ENCODE results near the gene TAF11L3. TPM values are rescaled to one million over a fixed set of nuclear protein-coding genes. Genes with fewer than 3 reads are reported as not detected.
"Not testable (repeated sequence)": the region's sequence is repeated elsewhere in the genome, so short reads cannot be mapped to it uniquely, and the experiment has no call there.

TAF11L3 gene
- total and polyA plus RNA-seq, 4 donors = not detected

DNA sequence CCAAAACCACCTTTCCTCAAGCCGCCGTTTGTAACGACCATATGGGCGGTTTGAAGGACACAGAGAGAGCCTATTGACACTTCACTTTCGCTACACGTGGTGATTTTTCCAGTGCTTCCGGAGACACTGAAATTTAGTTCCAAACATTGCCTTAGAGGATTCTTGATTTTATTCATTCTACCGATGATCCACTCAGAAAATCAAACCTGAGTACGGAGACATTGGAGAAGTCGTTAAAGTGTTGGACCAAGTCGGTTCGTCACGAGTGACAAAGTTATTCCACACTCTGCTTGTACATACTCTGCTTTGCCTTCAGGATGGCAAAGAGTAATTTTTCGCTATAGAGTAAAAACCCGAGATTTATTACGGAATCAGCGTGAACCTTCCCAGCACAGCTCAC is 8.3 kb downstream of the TAF11L3 start:
- intact Hi-C loops (cut with DNase I); H3K9me3 ChIP-seq (ENCODE audit: control insufficient read depth, low read length); H3K4me1 ChIP-seq (ENCODE audit: control insufficient read depth in 1 of 2, insufficient read depth in 2 of 2, low read length in 2 of 2); H3K27me3 ChIP-seq (ENCODE audit: control insufficient read depth in 1 of 2, insufficient read depth in 2 of 2, low read length in 1 of 2); H3K36me3 ChIP-seq (ENCODE audit: control insufficient read depth in 1 of 2, insufficient read depth in 2 of 2, low read length in 1 of 2); H3K27ac ChIP-seq (ENCODE audit: low read depth in 1 of 2, low read length in 2 of 2); H3K4me3 ChIP-seq (ENCODE audit: low read length in 2 of 2); ATAC-seq (ENCODE audit: low FRiP score): not testable (repeated sequence)
- DNase-seq = peak; percentile 59 to 76
- WGBS, 2 donors = 92 to 95% methylated on average over 9 of the region's 17 CpGs

DNA sequence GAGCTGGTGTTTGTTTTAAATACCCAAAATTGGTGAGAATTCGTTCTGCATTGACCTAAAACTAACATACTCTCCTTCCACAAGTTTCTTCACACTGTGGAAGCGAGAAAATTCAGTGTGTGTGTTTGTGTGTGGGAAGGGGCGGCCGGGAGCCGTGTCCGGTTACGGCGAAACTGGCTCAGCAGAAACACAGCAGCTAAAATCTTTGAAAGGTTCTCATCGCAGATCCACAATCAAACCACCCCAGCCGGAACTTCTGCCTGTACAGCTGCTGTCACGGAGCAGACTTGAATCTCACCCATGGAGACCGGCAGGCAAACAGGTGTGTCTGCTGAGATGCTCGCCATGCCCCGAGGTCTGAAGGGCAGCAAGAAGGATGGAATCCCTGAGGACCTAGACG is 10.2 kb downstream of the TAF11L3 start, which contains the start of gene TAF11L6:
Gene TAF11L6, plus strand, starts transcription at position 301 of the 400 bp plus-strand sequence.
- H3K4me3 ChIP-seq (ENCODE audit: low read length in 2 of 2); intact Hi-C loops (cut with DNase I); H3K27ac ChIP-seq (ENCODE audit: low read depth in 1 of 2, low read length in 2 of 2); DNase-seq; H3K9me3 ChIP-seq (ENCODE audit: control insufficient read depth, low read length); ATAC-seq (ENCODE audit: low FRiP score); H3K27me3 ChIP-seq (ENCODE audit: control insufficient read depth in 1 of 2, insufficient read depth in 2 of 2, low read length in 1 of 2); H3K36me3 ChIP-seq (ENCODE audit: control insufficient read depth in 1 of 2, insufficient read depth in 2 of 2, low read length in 1 of 2); H3K4me1 ChIP-seq (ENCODE audit: control insufficient read depth in 1 of 2, insufficient read depth in 2 of 2, low read length in 2 of 2): not testable (repeated sequence)
- WGBS, 2 donors = no CpG with 5 or more reads among the region's 15 CpGs

Other genes starting within 250 kb of the TAF11L3 start
- gene TAF11L2, start 20.1 kb upstream of the TAF11L3 start, total RNA-seq = not detected
- gene TAF11L2, start 20.1 kb upstream of the TAF11L3 start, polyA plus RNA-seq = not detected
- gene TAF11L4, start 3.4 kb downstream of the TAF11L3 start, total RNA-seq = not detected
- not detected for gene TAF11L4, start 3.4 kb downstream of the TAF11L3 start, polyA plus RNA-seq
- not detected for gene TAF11L5, start 6.9 kb downstream of the TAF11L3 start, total RNA-seq
- not detected for gene TAF11L5, start 6.9 kb downstream of the TAF11L3 start, polyA plus RNA-seq
- gene TAF11L6, start 10.3 kb downstream of the TAF11L3 start, total RNA-seq = not detected
- not detected for gene TAF11L6, start 10.3 kb downstream of the TAF11L3 start, polyA plus RNA-seq
- gene TAF11L7, start 67.4 kb downstream of the TAF11L3 start, total RNA-seq = not detected
- gene TAF11L7, start 67.4 kb downstream of the TAF11L3 start, polyA plus RNA-seq = not detected
- gene TAF11L8, start 72.6 kb downstream of the TAF11L3 start, total RNA-seq = not detected
- gene TAF11L8, start 72.6 kb downstream of the TAF11L3 start, polyA plus RNA-seq = not detected
- gene TAF11L9, start 76.0 kb downstream of the TAF11L3 start, total RNA-seq = not detected
- gene TAF11L9, start 76.0 kb downstream of the TAF11L3 start, polyA plus RNA-seq = not detected
- not detected for gene TAF11L10, start 79.5 kb downstream of the TAF11L3 start, total RNA-seq
- not detected for gene TAF11L10, start 79.5 kb downstream of the TAF11L3 start, polyA plus RNA-seq
- gene TAF11L11, start 85.8 kb downstream of the TAF11L3 start, total RNA-seq = not detected
- not detected for gene TAF11L11, start 85.8 kb downstream of the TAF11L3 start, polyA plus RNA-seq
- gene TAF11L12, start 92.0 kb downstream of the TAF11L3 start, total RNA-seq = not detected
- not detected for gene TAF11L12, start 92.0 kb downstream of the TAF11L3 start, polyA plus RNA-seq
- not detected for gene TAF11L13, start 113.7 kb downstream of the TAF11L3 start, total RNA-seq
- not detected for gene TAF11L13, start 113.7 kb downstream of the TAF11L3 start, polyA plus RNA-seq
- gene TAF11L14, start 116.1 kb downstream of the TAF11L3 start, total RNA-seq = not detected
- not detected for gene TAF11L14, start 116.1 kb downstream of the TAF11L3 start, polyA plus RNA-seq